ENCODE measurements around the gene GMPS.
"Not testable (repeated sequence)": the region's sequence is repeated elsewhere in the genome, so short reads cannot be mapped to it uniquely, and the experiment has no call there.

The GMPS gene

GRCh38 chr3:155944081-155944480 is 73.6 kb downstream of the GMPS start:
- no peak for DNase-seq (ENCODE audit: low spot score)

DNA sequence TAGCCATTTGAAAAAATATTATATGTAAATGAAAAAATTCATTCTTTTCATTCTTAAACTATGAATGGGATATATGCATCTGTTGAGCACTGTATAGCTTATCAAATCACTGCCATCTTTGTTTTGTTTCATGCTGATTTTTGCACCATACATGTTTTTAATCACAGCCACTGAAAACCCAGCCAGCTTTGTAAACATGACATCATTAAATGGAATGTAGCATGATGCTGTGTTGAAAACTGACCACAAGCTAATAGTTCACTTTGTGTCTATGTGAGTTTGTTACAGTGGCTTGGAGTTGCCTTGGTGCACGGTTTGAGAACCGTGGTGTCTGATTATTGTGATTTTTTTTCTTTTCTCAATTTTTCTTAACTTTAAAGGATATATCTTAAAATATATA is 75.7 kb downstream of the GMPS start:
- DNase-seq (ENCODE audit: low spot score): no peak

GRCh38 chr3:155948476-155948875 is 78.0 kb downstream of the GMPS start:
- no peak for DNase-seq (ENCODE audit: low spot score)

- DNase-seq (ENCODE audit: low spot score): no peak
Observed at GRCh38 chr3:155949453-155950217, 79.2 kb downstream of the GMPS start.

DNA sequence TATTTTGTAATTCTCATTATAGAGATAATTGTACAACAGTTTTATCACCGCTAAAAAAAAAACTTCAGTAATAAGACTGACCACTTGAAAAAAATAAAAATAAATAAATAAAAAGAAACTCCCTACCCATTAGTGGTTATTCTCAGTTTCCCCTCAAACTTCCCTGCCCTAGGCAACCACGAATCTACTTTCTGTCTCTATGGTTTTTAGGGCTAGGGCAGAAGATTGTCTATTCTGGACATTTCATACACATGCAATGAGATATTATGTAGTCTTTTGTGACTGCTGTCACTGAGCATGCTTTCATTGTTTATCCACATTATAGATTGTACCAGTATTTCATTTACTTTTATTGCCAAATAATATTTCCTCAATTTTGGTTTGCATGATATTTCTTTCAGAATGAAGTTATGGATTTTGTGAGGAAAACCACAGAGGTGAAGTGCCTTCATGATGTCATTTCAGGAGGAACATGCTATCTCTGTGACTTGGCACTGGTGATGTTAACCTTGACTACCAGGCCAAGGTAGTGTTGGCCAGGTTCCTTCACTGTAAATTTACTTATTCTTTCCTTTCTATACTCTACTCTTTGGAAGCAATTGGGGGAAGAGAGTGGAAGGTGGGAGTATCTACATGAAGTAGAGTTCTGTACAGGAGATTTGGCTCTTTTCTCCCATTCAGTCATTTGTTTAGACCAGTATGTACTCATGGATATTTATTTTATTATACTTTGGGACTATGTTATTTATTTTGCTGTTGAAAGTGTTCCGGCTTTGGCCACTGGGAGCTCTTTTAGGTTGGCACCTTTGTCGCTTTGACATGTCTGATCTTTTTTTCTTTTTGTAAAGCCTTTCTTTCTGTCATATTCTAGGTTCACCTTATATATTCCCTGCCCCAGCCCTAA is 86.3 kb downstream of the GMPS start:
- DNase-seq (ENCODE audit: low spot score): no peak

DNA sequence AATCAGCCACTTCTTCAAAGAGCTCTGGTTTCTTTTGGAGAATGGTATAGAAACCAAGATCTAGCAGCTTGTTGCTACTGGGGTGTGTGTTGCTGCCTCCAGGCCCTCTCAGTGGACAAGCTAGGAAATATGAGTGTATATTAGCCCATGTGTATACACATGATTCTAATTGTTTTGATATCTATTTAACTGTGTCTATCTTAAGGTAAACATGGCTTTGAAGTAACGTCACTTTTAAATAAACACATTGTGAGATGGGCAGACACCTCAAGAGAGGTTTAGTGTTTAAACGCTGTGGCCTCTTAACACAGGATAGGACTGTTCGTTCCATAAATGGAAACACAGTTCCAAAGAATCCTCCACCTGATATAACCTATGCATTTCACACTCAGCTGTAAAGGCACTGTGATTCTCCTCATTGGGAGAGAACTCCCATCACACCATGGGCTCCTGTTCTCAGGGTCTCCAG is 87.0 kb downstream of the GMPS start:
- no peak for DNase-seq (ENCODE audit: low spot score)

DNA sequence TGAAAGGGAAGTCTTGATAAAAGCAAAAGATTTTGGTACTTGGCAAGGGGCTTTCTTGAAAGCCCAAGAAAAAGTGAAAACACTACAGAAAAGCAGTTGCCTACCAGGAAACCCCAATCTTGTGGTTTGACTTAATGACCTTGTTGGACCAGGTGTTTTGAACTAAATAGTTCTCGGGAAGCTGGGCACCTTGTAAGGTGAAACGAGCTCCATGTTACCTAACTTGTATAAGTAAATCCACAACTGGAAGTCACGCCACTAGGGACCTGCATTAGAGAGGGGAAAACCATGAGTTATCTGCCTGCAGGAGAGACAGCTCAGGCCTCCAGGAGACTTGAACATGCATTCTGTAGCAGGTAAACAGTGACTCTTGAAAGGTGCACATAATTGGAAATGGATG is 88.2 kb downstream of the GMPS start:
- DNase-seq (ENCODE audit: low spot score): no peak

- DNase-seq (ENCODE audit: low spot score): no peak
Observed at GRCh38 chr3:155960060-155960459, 89.6 kb downstream of the GMPS start.

DNA sequence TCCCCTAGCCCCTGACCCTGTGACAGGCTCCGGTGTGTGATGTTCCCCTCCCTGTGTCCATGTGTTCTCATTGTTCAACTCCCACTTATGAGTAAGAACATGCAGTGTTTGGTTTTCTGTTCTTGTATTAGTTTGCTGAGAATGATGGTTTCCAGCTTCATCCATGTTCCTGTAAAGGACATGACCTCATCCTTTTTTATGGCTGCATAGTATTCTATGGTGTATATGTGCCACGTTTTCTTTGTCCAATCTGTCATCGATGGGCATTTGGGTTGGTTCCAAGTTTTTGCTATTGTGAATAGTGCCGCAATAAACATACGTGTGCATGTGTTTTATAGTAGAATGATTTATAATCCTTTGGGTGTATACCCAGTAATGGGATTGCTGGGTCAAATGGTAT is 90.6 kb downstream of the GMPS start:
- not testable (repeated sequence) for DNase-seq (ENCODE audit: low spot score)

GRCh38 chr3:155963570-155963969 is 93.1 kb downstream of the GMPS start:
- DNase-seq (ENCODE audit: low spot score): no peak

GRCh38 chr3:155970398-155970797 is 99.9 kb downstream of the GMPS start:
- DNase-seq (ENCODE audit: low spot score): no peak

DNA sequence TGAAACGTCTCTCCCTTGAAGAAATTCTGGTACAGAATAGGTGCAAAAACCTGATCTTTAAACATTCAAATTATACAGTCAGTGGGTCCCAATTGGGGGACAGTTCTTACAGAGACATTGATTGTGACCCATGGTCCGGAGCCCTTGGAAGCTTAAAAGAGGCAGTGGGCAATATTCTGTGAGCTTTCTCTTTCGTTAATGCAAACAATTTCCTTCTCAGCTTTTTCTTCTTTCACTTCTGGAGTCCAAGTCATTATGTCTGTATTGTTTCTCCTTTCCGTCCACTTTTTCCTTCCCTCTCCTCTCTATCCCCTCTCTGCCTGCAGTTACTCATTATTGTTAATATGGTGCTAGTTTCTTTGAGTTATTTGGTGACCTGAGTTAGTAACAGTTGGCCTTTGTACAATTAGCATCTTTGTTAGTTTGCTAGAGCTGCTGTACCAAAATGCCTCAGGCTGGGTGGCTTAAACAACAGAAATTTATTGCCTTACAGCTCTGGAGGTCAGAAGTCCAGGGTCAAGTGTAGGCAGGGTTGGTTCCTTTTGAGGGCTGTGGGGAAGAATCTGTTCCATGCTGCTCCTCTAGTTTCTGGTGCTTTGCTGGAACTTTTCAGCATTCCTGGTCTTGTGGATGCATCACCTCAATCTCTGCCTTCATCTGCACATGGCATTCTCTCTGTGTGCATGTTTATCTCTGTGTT is 102.6 kb downstream of the GMPS start:
- no peak for DNase-seq (ENCODE audit: low spot score)

- peak; percentile 21 for DNase-seq (ENCODE audit: low spot score)
Observed at GRCh38 chr3:155978324-155978723, 107.9 kb downstream of the GMPS start.

DNA sequence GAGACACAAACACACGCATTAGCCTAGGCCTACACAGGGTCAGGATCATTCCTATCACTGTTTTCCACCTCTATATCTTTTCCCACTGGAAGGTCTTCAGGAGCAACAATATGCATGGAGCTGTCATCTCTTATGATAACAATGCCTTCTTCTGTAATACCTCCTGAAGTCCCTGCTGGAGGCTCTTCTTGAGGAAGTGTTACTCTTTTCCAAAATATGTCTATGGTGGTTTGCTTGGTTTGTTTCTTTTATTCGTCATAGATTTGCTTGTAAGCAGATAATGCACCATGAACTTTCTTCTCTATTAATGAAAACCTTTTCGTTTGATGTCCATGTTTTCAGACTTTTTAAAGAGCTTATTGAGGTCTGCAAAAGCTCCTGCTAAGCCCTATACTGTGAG is 109.3 kb downstream of the GMPS start:
- no peak for DNase-seq (ENCODE audit: low spot score)

DNA sequence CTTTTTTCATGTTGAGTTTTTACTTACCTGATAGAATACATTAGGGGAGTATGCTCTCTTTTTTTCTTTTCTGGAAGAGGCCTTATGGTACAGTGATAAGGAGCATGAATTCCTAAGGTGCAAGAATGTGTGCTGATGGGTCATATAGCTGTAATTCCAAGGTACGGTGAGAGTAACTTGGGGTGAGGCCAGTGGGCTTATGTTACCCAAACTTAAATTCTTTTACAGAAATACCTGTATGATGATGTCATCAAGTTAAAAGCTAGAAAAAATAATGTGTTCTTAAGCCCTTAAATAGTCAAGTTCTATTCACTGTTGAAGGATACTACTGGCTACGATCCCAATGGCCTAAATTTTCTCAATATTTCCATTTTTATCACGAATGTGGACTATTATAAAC is 111.2 kb downstream of the GMPS start:
- no peak for DNase-seq (ENCODE audit: low spot score)

GRCh38 chr3:155983834-155984474 is 113.5 kb downstream of the GMPS start:
- no peak for DNase-seq (ENCODE audit: low spot score)

DNA sequence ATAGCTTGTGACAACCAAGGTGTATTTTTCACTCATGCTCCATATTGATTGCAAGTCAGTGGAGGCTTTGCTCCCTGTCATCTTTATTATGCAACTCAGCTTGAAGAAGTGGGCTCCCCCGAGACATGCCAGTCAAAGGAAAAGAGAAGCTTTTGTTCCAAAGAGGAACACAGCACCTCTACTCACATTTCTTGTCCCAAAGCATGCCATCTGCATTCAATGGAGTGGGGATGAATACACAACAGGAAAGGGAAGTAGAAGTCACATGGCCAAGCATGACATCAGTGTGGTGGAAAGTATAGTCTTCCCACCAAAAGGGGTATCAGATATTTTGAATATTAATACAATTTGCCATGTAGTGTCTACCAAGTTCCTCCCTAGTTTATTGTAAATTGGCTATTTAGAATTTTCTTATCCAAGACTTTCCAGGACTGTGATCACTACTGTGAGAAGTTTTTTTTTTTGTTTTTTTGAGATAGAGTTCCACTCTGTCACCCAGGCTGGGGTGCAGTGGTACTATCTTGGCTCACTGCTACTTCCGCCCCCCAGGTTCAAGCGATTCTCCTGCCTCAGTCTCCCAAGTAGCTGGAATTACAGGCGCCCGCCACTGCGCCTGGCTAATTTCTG is 114.5 kb downstream of the GMPS start:
- DNase-seq (ENCODE audit: low spot score): no peak

GRCh38 chr3:155989536-155989935 is 119.1 kb downstream of the GMPS start:
- DNase-seq (ENCODE audit: low spot score): no peak

- DNase-seq (ENCODE audit: low spot score): no peak
Observed at GRCh38 chr3:155991212-155991611, 120.8 kb downstream of the GMPS start.

DNA sequence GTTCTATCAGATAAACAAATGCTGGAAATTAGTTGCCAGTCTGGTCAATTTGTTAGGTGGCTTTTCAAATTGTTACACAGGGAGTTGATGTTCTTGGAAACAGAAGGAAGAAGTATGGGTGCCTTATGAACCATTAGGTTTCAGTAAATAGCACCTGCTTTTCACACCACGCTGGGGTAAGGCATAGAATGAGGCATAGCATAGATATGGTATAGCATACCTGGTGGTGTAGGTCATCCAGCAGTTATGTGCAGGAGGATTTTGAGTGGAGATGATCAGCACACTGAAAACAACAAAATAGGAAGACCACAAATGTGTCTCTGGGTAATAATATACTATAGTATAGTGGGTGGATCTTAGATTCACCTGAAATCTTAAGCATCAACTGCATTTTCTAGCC is 121.4 kb downstream of the GMPS start:
- no peak for DNase-seq (ENCODE audit: low spot score)
